Measurements from ENCODE around the gene C12orf57.

The C12orf57 gene

DNA sequence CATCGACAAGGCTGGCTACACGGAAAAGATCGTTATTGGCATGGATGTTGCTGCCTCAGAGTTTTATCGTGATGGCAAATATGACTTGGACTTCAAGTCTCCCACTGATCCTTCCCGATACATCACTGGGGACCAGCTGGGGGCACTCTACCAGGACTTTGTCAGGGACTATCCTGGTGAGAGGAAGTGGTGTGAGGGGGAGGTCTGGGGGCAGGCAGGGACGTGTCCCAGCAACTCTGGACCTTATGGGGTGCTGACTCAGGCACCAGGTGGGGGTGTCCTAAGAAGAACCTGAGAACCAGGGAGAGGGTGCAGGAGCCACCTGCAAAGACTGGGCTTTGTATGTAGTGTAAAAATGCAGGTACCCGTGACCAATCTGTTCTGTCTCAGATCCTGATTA, 24.2 kb upstream of the C12orf57 start:
- TF ChIP-seq, protein P1, sequence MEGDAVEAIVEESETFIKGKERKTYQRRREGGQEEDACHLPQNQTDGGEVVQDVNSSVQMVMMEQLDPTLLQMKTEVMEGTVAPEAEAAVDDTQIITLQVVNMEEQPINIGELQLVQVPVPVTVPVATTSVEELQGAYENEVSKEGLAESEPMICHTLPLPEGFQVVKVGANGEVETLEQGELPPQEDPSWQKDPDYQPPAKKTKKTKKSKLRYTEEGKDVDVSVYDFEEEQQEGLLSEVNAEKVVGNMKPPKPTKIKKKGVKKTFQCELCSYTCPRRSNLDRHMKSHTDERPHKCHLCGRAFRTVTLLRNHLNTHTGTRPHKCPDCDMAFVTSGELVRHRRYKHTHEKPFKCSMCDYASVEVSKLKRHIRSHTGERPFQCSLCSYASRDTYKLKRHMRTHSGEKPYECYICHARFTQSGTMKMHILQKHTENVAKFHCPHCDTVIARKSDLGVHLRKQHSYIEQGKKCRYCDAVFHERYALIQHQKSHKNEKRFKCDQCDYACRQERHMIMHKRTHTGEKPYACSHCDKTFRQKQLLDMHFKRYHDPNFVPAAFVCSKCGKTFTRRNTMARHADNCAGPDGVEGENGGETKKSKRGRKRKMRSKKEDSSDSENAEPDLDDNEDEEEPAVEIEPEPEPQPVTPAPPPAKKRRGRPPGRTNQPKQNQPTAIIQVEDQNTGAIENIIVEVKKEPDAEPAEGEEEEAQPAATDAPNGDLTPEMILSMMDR (IDR thresholded peaks at IDR 0.05; ENCODE audit: borderline replicate concordance, control extremely low read depth, extremely low read depth, insufficient read depth, missing control alignments): no peak
- no peak for DNase-seq (ENCODE audit: low spot score)
- in situ Hi-C loops (cut with MboI; ENCODE audit: low sequenced_read_pairs, unreplicated experiment): no loop called here

DNA sequence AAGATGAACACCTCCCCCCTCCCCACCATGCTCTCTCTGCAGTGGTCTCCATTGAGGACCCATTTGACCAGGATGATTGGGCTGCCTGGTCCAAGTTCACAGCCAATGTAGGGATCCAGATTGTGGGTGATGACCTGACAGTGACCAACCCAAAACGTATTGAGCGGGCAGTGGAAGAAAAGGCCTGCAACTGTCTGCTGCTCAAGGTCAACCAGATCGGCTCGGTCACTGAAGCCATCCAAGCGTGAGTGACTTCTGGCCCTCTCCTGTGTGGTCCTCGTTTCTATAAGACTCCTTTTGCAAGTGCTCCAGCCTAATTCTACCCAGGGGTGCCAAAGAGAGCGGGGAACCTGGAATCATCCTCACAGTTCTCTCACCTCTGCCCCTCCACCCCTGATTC, 22.3 kb upstream of the C12orf57 start:
- TF ChIP-seq, protein P1 (IDR thresholded peaks at IDR 0.05; ENCODE audit: borderline replicate concordance, control extremely low read depth, extremely low read depth, insufficient read depth, missing control alignments): no peak
- in situ Hi-C loops (cut with MboI; ENCODE audit: low sequenced_read_pairs, unreplicated experiment): no loop called here
- DNase-seq (ENCODE audit: low spot score): no peak

DNA sequence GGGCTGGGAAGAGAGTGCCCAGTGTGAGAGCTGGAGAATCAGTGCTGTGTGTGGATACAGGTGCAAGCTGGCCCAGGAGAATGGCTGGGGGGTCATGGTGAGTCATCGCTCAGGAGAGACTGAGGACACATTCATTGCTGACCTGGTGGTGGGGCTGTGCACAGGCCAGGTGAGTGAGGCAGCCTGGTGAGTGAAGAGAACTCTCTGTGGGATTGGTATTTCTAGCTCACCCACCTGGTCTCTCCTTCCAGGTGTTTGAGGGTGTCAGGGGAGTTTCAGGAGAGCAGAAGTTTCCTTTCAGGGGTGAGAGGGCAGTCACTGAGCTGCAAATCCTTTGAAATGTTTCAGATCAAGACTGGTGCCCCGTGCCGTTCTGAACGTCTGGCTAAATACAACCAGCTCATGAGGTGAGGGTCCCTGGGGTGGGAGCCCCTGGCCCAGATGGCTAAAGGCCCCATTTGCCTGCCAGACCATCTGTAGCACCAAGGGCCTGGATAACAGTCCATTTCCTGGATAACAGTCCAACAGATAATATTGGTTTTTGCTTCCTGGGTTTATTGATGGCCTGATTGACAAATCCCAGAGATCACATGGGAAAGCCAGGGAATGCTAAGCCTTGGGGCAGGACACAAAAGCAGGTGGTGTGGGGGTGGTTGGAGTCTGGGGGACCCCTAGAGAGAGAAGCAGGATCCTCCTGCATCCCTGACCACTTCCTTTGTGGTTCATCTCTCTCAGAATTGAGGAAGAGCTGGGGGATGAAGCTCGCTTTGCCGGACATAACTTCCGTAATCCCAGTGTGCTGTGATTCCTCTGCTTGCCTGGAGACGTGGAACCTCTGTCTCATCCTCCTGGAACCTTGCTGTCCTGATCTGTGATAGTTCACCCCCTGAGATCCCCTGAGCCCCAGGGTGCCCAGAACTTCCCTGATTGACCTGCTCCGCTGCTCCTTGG, 21.6 kb upstream of the C12orf57 start:
- in situ Hi-C loops (cut with MboI; ENCODE audit: low sequenced_read_pairs, unreplicated experiment): no loop called here
- no peak for DNase-seq (ENCODE audit: low spot score)
- TF ChIP-seq, protein P1 (IDR thresholded peaks at IDR 0.05; ENCODE audit: borderline replicate concordance, control extremely low read depth, extremely low read depth, insufficient read depth, missing control alignments): no peak

DNA sequence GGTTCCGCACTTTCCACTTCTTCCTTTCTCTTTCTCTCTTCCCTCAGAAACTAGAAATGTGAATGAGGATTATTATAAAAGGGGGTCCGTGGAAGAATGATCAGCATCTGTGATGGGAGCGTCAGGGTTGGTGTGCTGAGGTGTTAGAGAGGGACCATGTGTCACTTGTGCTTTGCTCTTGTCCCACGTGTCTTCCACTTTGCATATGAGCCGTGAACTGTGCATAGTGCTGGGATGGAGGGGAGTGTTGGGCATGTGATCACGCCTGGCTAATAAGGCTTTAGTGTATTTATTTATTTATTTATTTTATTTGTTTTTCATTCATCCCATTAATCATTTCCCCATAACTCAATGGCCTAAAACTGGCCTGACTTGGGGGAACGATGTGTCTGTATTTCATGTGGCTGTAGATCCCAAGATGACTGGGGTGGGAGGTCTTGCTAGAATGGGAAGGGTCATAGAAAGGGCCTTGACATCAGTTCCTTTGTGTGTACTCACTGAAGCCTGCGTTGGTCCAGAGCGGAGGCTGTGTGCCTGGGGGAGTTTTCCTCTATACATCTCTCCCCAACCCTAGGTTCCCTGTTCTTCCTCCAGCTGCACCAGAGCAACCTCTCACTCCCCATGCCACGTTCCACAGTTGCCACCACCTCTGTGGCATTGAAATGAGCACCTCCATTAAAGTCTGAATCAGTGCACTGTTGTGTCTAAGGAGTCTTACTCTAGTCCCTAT, 20.7 kb upstream of the C12orf57 start:
- in situ Hi-C loops (cut with MboI; ENCODE audit: low sequenced_read_pairs, unreplicated experiment): no loop called here
- DNase-seq (ENCODE audit: low spot score): no peak

DNA sequence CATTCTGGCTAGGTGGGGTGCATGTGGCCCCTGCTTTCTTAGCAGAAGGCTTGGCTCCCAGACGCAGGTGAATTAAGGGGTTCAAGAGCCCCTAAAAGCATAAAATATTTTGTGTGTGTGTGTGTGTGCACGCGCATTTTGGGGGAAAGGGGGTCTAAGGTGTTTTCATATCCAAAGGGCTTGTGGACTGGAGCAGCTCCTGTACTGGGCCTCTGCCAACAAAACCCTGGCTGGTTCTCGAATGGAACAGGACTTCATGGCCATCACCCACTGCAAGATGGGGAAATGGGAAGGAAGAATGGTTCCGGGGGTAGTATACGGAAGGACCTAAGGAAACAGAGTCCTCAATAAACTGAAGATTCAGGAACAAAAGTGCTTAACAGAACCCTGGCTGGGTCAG, 20.0 kb upstream of the C12orf57 start:
- in situ Hi-C loops (cut with MboI; ENCODE audit: low sequenced_read_pairs, unreplicated experiment): no loop called here
- TF ChIP-seq, protein P1 (IDR thresholded peaks at IDR 0.05; ENCODE audit: borderline replicate concordance, control extremely low read depth, extremely low read depth, insufficient read depth, missing control alignments): no peak

More for the DNA sequence above, 20.7 kb upstream of the C12orf57 start:
- TF ChIP-seq, protein P1 (IDR thresholded peaks at IDR 0.05; ENCODE audit: borderline replicate concordance, control extremely low read depth, extremely low read depth, insufficient read depth, missing control alignments): no peak

DNA sequence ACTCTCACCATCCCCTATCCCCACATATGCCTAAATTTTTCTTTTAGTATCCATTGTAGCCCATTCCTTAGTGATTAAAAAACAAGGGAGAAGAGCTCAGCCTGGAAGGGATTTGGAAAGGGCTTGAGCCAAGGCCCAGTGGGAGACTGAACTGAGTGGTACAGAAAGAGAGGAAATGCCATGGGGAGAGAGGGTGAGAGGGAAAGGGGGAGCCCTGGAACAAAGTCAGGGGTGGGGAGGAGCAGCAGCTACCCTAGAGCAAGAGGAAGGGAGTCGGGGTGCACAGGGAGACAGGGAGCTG, 18.6 kb upstream of the C12orf57 start:
- no peak for DNase-seq (ENCODE audit: low spot score)
- in situ Hi-C loops (cut with MboI; ENCODE audit: low sequenced_read_pairs, unreplicated experiment): loop anchor here (25.0 kb wide), 1 partner anchor 187 kb away; the partner anchor contains the start of gene C1RL
- TF ChIP-seq, protein P1 (IDR thresholded peaks at IDR 0.05; ENCODE audit: borderline replicate concordance, control extremely low read depth, extremely low read depth, insufficient read depth, missing control alignments): no peak

More for the DNA sequence above, 20.0 kb upstream of the C12orf57 start:
- DNase-seq (ENCODE audit: low spot score): no peak
